ENCODE data around the gene LIN37. TPM values are rescaled to one million over a fixed set of nuclear protein-coding genes. Genes with fewer than 3 reads are reported as not detected.

The LIN37 gene
- polyA plus RNA-seq, 1 donor = 8.6 TPM

DNA sequence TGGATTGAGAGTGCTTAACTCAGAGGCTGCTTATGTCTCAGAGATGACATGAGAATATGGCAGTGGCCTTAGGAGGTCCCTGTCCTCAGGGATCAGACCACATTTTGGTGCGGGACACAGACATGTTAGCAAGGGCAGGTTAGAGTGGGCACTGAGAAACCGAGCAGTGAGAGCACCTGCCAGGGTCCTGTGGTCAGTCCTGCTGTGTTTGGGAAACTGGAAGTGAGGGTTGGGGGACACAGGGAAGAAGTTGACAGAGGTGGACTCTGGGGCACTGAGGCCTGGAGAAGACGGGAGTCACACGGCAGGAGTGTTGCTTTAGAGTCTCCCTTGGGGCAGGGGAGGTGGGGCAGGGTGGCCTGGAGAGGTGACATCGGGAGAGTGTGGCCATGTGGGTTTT lies 13.5 kb upstream of the LIN37 start:
- no peak for DNase-seq (ENCODE audit: low read depth)

DNA sequence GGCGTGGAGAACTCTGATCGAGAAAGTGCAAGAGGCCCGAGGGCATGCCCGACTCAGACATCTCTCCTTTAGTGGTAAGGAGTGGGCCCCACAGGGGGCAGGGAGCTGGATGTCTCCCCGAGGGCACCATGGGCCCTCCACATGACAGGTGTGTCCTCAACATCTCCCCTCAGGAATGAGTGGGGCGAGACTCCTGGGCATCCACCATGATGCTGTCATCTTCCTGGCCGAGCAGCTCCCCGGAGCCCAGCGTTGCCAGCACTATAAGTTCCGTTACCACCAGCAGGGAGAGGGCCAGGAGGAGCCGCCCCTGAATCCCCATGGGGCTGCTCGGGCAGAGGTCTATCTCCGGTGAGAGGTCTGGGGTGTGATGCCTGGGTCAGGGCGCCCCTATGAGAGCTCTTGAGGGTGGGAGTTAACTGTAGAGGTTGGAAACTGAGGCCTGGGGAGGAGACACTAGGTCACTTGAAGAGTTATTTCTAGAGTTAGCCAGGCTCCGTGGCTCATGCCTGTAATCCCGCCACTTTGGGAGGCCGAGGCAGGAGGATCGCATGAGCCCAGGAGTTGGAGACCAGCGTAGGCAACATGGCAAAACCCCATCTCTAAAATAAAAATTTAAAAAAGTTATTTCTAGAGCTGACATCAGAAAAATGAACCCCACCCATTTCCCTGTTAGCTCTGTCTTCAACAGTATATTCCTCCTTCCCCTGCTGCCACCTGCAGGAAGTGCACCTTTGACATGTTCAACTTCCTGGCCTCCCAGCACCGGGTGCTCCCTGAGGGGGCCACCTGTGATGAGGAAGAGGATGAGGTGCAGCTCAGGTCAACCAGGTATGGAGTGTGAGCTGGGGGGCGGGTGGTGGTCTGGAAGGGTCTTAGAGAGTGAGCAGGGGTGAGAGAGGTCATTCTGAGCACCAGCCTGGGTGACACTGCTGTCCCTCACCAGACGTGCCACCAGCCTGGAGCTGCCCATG lies 11.2 kb upstream of the LIN37 start:
- DNase-seq (ENCODE audit: low read depth) = no peak

DNA sequence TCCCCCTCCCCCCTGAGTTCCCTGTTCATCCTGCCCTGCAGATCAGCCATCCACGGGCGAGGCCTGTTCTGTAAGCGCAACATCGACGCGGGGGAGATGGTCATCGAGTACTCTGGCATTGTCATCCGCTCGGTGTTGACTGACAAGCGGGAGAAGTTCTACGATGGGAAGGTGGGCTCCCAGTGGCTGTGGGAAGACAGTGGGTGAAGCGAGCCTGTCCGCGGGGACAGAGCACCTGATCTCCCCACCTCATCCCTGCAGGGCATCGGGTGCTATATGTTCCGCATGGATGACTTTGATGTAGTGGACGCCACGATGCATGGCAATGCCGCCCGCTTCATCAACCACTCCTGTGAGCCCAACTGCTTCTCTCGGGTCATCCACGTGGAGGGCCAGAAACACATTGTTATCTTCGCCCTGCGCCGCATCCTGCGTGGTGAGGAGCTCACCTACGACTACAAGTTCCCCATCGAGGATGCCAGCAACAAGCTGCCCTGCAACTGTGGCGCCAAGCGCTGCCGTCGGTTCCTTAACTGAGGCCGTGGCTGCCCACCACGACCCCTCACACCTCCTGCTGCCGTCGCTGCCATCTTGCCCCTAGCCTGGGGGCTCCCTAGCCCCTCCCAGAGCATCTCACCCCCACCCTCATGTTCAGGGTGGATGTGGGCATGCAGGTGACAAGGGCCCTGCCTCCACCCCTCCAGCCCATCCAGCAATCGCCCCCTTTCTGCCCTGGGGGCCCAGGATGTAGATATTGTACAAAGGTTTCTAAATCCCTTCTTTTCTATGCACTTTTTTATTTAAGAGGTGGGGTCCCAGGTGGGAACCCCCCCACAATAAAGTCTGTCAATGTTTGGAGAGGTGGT lies 10.1 kb upstream of the LIN37 start:
- DNase-seq (ENCODE audit: low read depth) = no peak

DNA sequence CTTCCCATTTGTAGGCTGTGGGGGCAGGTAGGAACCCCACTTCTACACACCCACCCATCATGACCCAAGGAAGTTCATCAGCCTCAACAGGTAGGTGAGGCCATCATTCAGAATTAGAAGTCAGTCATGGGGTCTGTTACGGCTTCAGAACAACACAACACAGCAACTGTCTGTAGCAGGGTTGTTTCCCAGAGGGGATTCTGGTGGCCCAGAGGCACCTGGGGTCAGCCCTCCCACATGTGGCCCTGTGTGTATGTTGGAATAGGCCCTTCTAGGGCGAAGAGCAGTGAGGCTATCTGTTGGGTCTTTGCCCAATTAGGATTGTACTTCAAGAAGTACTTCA lies 9.5 kb upstream of the LIN37 start:
- no peak for DNase-seq (ENCODE audit: low read depth)

DNA sequence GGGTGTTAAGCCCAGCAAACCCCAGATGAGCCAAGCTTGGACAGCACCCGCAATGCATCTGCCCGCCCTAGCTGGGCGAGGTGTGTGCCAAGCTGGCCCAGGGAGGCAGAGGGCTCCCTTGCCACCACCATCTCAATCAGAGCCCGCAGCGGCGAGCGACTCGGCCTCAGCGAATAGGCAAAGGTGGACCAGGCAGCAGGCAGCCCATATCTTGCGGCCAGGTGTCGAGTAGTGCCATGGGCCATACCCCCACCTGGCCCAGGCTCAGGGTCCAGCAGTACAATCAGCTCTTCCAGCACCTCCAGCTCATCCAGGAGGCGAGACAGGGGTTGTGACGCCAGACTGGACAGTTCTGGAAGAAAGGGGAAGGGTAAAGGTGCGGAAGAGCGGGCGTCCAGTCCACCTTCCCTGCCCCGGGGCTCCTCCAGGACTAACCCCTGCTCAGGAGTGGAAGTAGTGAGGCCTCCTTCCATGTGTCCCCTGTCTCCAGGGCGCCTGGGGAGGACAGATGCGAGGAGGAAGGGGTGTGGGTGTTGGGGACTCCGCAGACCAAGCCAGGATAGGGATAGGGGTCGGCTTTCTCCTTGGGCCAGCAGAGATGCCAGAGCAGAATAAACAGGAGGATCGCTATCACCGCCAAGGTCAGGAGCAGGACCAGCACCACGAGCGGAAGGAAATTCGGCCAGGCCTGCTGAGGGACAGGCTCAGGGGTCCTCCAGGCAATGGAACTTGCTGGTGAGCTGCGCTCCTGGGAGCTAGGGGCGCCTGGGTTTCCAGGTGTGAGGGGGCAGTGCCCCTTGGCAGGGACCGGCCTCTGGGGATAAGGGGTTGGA lies 8.9 kb upstream of the LIN37 start:
- DNase-seq (ENCODE audit: low read depth) = no peak

DNA sequence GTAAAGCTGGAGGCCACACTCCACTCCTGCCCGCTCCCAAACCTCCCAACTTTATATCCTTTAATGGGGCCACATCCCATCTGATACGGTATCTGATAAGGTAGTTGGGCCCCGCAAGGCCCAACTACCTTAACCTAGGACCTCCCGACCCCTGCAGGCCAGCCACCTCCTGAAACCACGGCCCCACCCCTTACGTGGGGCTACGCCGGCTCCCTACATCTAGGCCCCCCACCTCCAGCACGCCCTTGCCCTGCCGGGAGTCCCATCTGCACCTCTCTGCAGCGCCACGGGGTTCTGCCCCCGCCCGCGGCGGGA lies 8.3 kb upstream of the LIN37 start:
- DNase-seq (ENCODE audit: low read depth) = no peak

DNA sequence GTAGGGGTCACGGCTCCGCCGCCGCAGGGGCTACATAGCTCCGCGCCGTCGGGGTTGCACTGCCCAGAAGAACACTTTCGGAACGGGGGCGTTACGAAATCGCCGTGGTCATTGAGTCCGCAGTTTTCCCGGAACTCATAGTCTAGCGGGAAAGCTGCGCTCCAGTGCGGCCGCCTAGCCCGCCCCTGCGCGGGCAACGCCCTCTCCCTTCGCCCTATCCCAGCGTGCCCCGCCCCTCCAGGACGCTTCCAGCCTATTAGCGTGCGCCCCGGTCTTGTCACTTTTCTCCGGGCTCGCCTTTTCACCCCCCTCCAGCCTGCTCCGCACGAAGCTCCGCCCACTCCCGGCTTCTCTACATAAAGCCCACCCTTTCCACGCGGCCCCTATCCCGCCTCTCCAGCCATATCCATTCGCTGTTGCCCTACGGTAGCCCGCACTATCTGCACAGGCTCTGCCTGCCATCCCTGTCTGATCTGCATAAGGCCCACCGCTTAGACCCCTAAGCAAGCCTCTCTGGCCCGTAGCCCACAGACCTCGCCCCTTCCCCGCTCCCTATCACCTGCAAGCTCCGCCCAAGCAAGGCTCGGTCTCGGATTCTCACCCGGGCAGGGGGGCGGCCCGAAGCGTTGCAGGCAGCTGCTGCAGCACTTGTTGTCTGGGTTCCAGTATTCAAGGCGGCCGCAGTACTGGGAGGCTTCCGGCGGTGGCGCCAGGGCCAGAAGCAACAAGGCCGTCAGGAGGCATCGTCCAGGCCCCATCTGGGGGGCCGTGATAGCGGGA lies 7.8 kb upstream of the LIN37 start:
- peak; percentile 93 for DNase-seq (ENCODE audit: low read depth)

DNA sequence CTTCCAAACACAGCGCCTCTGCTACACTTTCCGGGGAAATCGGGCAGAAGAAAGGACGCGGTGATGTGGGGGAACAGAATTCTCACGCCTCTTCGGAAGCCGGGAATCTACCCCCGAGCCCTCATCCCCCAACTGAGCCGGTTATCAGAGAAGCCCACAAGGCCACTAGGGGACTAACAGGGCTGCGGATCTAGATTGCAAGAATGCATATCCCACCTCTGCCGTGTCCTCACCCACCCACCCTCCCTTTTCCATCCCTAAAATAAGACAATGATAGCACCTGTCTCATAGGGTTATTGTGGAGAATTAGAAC lies 7.2 kb upstream of the LIN37 start:
- DNase-seq (ENCODE audit: low read depth) = no peak

DNA sequence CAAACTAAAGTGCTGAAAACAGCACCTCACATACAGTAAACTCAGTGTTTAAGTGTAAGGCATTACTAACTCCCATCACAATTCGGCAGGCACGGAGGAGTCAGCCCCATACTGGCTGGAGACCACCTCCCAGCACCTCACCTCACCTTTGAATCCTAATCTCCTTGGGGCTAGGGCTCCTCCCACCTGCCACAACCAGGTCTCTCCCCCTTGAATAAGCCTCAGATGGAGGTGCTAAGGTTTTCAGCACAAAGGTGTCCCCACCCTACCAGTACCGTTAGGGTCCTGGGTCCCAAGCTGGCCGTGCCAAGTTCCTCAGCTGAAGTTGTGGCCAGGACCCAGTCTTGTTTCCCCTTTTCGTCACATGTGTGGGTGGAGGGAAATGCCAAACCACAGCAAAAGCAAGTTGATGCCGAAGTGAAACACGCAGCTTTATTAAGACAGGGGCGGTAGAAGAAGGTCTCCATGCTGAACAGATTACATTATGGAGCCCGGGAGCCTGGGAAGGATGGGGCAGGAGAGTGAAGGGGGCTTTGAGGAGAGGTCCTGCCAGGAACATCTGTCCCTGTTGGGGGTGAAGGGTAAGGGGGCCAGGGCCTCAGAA lies 6.2 kb upstream of the LIN37 start, which contains the start of gene IGFLR1:
TSS of gene IGFLR1 (minus strand) at position 332 of the 604 bp plus-strand sequence. CDS start 1,272 bp downstream, outside the sequence.
- DNase-seq (ENCODE audit: low read depth) = no peak

DNA sequence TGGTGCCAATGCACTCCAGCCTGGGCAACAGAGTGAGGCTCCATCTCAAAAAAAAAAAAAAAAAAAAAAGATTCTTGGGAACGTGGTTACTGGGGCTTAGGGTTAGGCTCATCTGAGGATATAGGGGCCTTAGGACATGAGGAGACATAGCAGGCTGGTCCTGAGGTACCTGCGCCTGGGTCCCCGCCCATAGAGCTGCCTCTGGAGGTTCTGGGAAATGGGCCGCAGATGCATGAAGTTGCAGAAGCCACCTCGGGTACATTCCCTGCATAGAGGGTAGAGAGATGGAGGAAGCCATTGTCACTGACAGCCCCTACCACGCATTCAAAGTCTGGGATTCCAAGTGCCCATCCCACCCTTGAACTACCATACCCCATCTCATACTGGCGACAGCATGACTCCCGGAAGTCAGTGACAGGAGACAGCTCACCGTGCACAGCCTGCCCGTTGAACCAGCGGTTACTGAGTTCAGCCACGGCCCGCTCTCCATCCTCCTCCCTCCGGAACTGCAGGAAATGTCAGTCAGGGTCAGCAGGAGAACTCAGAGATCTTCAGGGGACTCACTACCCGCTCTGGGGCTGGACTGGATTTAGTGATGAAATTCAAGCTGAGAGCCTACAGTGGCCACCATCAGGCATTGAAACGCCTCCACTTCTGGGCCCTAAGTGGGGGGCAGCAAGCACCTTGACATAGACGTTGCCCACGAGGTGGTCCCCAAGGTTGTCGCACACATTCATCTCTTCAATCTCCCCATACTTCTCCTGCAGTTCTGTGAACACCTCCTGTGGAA lies 4.5 kb upstream of the LIN37 start:
- DNase-seq (ENCODE audit: low read depth) = no peak

DNA sequence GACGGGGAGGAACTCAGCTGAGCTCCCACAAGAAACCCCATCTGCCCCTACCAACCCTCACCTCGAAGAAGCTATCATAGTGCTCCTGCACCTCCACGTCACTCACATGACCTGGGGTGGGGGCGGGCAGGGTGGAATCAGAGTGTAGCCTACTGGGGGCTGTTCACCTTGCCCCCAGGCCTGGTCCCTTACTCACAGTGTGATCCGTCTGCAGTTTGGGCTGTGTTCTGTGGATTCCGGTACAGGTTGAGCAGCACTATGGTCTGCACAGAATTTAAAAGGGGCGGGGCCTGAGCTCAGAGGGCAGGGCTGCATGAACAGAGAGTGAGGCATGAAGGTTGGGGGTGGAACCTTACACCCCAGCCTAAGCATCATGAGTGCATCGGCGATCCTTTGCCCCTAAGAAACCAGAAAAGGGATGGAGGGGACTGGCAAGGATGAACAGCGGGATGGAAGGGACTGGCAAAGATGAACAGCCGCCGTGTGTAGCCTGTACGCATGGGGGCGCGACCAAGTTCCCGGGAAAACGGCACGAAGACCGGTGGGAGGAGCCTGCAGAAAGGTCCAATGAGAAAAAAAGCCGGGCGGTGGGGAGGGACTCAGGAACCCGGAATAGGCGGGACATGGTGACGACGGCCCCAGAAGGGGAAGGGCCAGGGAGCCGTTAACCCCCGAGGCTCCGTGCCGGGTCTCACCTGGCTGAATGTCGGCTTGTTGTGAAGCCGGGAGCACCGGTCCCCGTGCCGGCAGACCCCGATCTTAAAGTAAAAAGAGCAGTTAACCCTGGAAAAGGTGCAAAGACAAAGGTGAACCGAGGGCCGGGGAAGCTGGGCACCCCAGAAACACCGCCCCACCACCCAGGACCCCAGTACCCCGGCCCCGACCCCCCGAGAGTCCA lies 3.7 kb upstream of the LIN37 start:
- DNase-seq (ENCODE audit: low read depth) = peak; percentile 86

DNA sequence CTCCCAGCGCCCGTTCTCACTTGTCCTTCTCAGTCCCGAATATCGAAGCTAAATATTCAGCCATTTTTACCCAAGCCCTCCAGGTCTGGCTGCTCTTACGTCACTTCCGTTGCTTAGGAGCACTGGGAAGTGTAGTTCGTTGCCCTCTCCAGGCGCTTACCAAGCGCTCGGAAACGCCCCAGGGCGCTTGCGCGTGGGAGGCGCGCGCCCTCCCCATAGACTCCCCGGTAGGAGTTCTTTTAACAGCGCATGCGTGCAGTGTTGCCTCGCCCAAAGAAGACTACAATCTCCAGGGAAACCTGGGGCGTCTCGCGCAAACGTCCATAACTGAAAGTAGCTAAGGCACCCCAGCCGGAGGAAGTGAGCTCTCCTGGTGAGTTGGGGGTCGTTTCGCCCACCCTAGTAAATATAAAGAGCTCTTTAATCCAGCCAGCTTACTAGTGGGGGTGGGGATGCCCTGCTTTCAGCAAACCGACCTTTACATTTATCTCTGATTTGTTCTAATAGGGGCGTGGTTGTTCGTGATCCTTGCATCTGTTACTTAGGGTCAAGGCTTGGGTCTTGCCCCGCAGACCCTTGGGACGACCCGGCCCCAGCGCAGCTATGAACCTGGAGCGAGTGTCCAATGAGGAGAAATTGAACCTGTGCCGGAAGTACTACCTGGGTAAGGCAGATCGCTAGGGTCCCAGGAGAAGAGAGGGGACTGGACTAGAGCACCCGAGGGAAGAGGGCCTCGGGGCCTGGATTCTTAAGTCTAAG lies 2.9 kb upstream of the LIN37 start, which contains the start of the genes PSENEN and U2AF1L4:
TSS of gene PSENEN (plus strand) at position 324 of the 759 bp plus-strand sequence. CDS start at position 604, 280 bp downstream.
TSS of gene U2AF1L4 (minus strand) at position 91 of the 759 bp plus-strand sequence. CDS start at position 64, 27 bp downstream.
- DNase-seq (ENCODE audit: low read depth) = peak; percentile 99

DNA sequence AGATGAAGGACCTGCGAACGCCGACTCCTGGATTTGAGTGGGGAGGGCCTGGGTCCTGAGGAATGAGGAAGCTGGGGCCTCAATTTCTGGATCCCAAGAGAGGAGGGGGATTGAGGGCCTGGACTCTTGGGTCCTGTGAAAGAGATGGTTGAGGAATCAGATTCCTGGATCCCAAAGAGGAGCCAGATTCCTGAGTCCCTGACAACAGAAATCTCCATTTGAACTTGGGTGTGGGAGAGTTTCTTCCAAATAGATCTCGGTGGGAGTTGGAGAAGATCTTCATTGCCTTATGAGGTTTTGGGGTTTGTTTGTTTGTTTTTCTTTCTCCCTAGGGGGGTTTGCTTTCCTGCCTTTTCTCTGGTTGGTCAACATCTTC lies 2.3 kb upstream of the LIN37 start:
- DNase-seq (ENCODE audit: low read depth) = no peak

DNA sequence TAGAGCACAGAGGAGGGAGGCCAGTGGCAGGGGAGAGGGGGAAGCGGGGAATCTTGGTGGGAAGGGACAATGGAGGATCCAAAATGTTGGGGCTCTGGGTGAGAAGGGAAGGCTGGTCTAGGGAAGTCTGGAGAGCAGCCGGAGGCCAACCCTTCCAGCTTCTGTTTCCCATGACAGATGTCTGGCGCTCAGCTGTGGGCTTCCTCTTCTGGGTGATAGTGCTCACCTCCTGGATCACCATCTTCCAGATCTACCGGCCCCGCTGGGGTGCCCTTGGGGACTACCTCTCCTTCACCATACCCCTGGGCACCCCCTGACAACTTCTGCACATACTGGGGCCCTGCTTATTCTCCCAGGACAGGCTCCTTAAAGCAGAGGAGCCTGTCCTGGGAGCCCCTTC lies 1.8 kb upstream of the LIN37 start:
- DNase-seq (ENCODE audit: low read depth) = no peak

DNA sequence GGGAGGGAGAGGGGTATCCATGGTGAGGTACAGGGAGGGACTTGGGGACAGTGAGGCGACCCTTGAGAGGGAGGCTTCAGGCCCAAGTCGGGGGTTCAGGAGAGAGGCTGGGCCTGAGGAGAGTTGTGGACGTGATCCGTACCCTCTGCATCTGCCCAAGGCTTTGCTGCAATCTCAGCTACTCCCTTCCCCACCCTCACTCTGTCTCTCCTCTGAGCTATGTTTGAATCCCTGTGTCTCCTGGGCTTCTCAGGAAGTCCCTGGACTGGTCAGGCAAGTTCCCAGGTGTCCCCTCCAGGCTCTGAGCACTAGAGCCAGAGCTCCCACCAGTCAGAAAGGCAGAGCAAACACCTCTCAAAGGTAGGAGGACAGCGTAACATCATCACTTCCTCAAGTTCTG lies 1.8 kb downstream of the LIN37 start:
- no peak for DNase-seq (ENCODE audit: low read depth)

DNA sequence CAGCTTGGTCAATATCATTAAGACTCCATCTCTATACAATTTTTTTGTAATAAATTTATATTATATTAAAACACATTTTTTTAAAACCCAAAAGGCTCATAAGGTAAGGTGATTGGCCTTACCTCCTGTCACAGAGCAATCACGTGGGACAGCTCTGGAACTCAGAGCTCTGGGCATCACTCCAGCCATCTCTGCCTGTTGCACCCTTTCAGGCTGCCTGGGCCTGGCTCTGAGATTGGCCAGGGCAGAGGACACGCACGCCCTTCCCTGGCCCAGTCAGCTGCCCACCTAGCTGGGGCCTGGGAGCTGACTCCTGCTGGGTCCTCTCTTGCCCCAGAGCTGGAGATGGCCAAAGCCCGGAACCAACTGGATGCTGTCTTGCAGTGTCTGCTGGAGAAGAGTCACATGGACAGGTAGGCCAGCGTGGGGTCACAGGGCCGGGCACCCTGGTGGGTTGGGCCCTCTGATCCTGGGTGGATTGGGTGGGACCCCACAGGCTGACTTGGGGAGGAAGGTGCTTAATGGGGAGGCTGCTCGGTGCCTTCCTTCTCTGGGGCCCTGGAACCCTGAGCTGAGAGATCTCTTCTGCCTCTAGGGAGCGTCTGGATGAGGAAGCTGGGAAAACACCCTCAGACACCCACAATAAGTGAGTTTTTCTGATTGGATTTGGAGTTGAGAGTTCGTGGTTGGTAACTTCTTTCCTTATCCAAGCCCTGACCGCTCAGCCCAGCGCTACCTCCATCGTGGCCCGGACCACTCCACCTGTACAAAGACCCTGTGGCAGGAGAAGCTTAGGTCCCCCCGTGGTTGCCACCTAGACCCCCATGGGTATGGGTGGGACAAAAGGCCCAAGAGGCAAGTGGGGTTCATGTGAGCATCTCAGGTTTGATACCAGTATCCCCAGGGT lies 3.7 kb downstream of the LIN37 start:
- DNase-seq (ENCODE audit: low read depth) = no peak

Data from forelimb muscle (tissue), 1 donor.